HEK293 (cell line): ENCODE measurements around the gene TEDC2.

Experiments
- CTCF ChIA-PET: fragments of 350-600 bp; formaldehyde crosslinking; extraction: SDS; loops from one replicate; lab custom pipeline; 2021; ENCODE audit warnings: antibody characterized with exemption; lab: Yijun Ruan, JAX
- POLR2A ChIA-PET: fragments of 300-600 bp; formaldehyde crosslinking; extraction: SDS; loops from one replicate; lab custom pipeline; 2020; ENCODE audit warnings: antibody characterized with exemption, inconsistent platforms; lab: Yijun Ruan, JAX
- H3K27ac ChIP-seq: fragments of 200-500 bp; sonication (Bioruptor generic); 2 replicates; pipeline ENCODE4 v1.5.1; 2014; ENCODE audit warnings: low read depth, low read length, control low read depth, inconsistent platforms; ENCODE audit errors: extremely low read depth
- H3K36me3 ChIP-seq, 2 experiments: fragments of 200-500 bp in 1 of 2; sonication (Bioruptor generic) in 1 of 2; 1 replicate in 1 of 2; 2 replicates in 1 of 2; pipeline ENCODE4 v1.5.1; 2014 to 2017; ENCODE audit warnings: inconsistent platforms in 2 of 2, low read length in 2 of 2; ENCODE audit not compliant: control insufficient read depth in 2 of 2, insufficient read depth in 1 of 2
- H3K4me1 ChIP-seq: fragments of 200-500 bp; sonication (Bioruptor generic); 2 replicates; pipeline ENCODE4 v1.5.1; 2014; ENCODE audit warnings: mild to moderate bottlenecking, low read length, inconsistent platforms; ENCODE audit not compliant: control insufficient read depth, insufficient read depth
- H3K4me3 ChIP-seq: 2 replicates; pipeline ENCODE4 v1.5.1; 2011; ENCODE audit warnings: low read depth, mild to moderate bottlenecking, control low read depth, low read length, moderate library complexity
- H3K9me3 ChIP-seq: fragments of 200-500 bp; sonication (Bioruptor generic); 2 replicates; pipeline ENCODE4 v1.5.1; 2014; ENCODE audit warnings: low read depth, low read length, inconsistent platforms; ENCODE audit not compliant: control insufficient read depth, insufficient read depth
- GLIS2 ChIP-seq: fragments of 450-650 bp; formaldehyde crosslinking; IDR thresholded peaks from 2 replicates; pipeline ENCODE4 v1.5.1; 2016; ENCODE audit warnings: missing biosample characterization, missing genetic modification characterization
- IKZF3 ChIP-seq: fragments of 450-650 bp; IDR thresholded peaks from 2 replicates; pipeline ENCODE4 v1.5.0; 2018; ENCODE audit warnings: missing biosample characterization, mild to moderate bottlenecking, missing genetic modification characterization, moderate library complexity
- KLF1 ChIP-seq: fragments of 450-650 bp; formaldehyde crosslinking; IDR thresholded peaks from 2 replicates; pipeline ENCODE4 v1.5.1; 2016; ENCODE audit warnings: missing biosample characterization, missing genetic modification characterization
- REPIN1 ChIP-seq: fragments of 450-650 bp; formaldehyde crosslinking; IDR thresholded peaks from 2 replicates; pipeline ENCODE4 v1.5.1; 2017; ENCODE audit warnings: missing biosample characterization, missing genetic modification characterization, low read depth
- SETDB1 ChIP-seq: IDR thresholded peaks from one replicate; pipeline ENCODE4 v1.6.1; 2017; ENCODE audit warnings: mild to moderate bottlenecking, low read length, moderate library complexity, mixed read lengths; ENCODE audit not compliant: insufficient read length
- SP7 ChIP-seq: fragments of 450-650 bp; formaldehyde crosslinking; IDR thresholded peaks from 2 replicates; pipeline ENCODE4 v1.5.1; 2016; ENCODE audit warnings: missing biosample characterization, missing genetic modification characterization
- WT1 ChIP-seq: fragments of 450-650 bp; formaldehyde crosslinking; IDR thresholded peaks from 2 replicates; pipeline ENCODE4 v1.5.1; 2016; ENCODE audit warnings: missing biosample characterization, missing genetic modification characterization
- ZBTB17 ChIP-seq: fragments of 450-650 bp; formaldehyde crosslinking; IDR thresholded peaks from 2 replicates; pipeline ENCODE4 v1.5.1; 2016; ENCODE audit warnings: missing biosample characterization, missing genetic modification characterization
- ZBTB8A ChIP-seq: fragments of 450-650 bp; formaldehyde crosslinking; IDR thresholded peaks from 2 replicates; pipeline ENCODE4 v1.5.1; 2016; ENCODE audit warnings: missing biosample characterization, missing genetic modification characterization
- ZFP69B ChIP-seq: fragments of 450-650 bp; formaldehyde crosslinking; IDR thresholded peaks from 2 replicates; pipeline ENCODE4 v1.5.1; 2016; ENCODE audit warnings: missing biosample characterization, missing genetic modification characterization
- ZIC2 ChIP-seq: fragments of 450-650 bp; formaldehyde crosslinking; IDR thresholded peaks from 2 replicates; pipeline ENCODE4 v1.5.1; 2016; ENCODE audit warnings: missing biosample characterization, missing genetic modification characterization
- ZNF114 ChIP-seq: fragments of 450-650 bp; formaldehyde crosslinking; IDR thresholded peaks from 2 replicates; pipeline ENCODE4 v1.5.0; 2017; ENCODE audit warnings: missing biosample characterization, missing genetic modification characterization
- ZNF121 ChIP-seq: fragments of 450-650 bp; formaldehyde crosslinking; IDR thresholded peaks from 2 replicates; pipeline ENCODE4 v1.5.1; 2016; ENCODE audit warnings: missing biosample characterization, missing genetic modification characterization
- ZNF391 ChIP-seq: fragments of 450-650 bp; formaldehyde crosslinking; IDR thresholded peaks from 2 replicates; pipeline ENCODE4 v1.5.1; 2016; ENCODE audit warnings: low read depth, missing biosample characterization, missing genetic modification characterization, borderline replicate concordance
- ZNF404 ChIP-seq: fragments of 450-650 bp; formaldehyde crosslinking; IDR thresholded peaks from 2 replicates; pipeline ENCODE4 v1.5.1; 2017; ENCODE audit warnings: missing biosample characterization, missing genetic modification characterization
- ZNF555 ChIP-seq: fragments of 450-650 bp; formaldehyde crosslinking; conservative IDR thresholded peaks from 2 replicates; pipeline ENCODE4 v1.5.1; 2017; ENCODE audit warnings: missing biosample characterization, mild to moderate bottlenecking, missing genetic modification characterization, inconsistent platforms
- ZNF600 ChIP-seq: fragments of 450-650 bp; formaldehyde crosslinking; IDR thresholded peaks from 2 replicates; pipeline ENCODE4 v1.5.1; 2016; ENCODE audit warnings: missing biosample characterization, missing genetic modification characterization
- ZNF629 ChIP-seq: fragments of 450-650 bp; formaldehyde crosslinking; IDR thresholded peaks from 2 replicates; pipeline ENCODE4 v1.5.1; 2017; ENCODE audit warnings: missing biosample characterization, missing genetic modification characterization
- ZNF76 ChIP-seq: fragments of 450-650 bp; formaldehyde crosslinking; IDR thresholded peaks from 2 replicates; pipeline ENCODE4; 2016; ENCODE audit warnings: low read depth, missing biosample characterization, missing genetic modification characterization, borderline replicate concordance
- TF ChIP-seq, protein P1 (sequence below): fragments of 450-650 bp; formaldehyde crosslinking; IDR thresholded peaks from 2 replicates; pipeline ENCODE4 v1.5.1; 2016; ENCODE audit warnings: missing biosample characterization, missing genetic modification characterization
- TF ChIP-seq, protein P2 (sequence below): fragments of 450-650 bp; formaldehyde crosslinking; IDR thresholded peaks from 2 replicates; pipeline ENCODE4 v1.5.1; 2016; ENCODE audit warnings: missing biosample characterization, missing genetic modification characterization
- TF ChIP-seq, protein P3 (sequence below): fragments of 450-650 bp; formaldehyde crosslinking; optimal IDR thresholded peaks from 2 replicates; pipeline ENCODE3; 2016; ENCODE audit warnings: missing biosample characterization, mild to moderate bottlenecking, missing genetic modification characterization
- TF ChIP-seq, protein P4 (sequence below): fragments of 450-650 bp; formaldehyde crosslinking; IDR thresholded peaks from 2 replicates; pipeline ENCODE4 v1.5.1; 2017; ENCODE audit warnings: missing biosample characterization, missing genetic modification characterization

TEDC2 gene

DNA sequence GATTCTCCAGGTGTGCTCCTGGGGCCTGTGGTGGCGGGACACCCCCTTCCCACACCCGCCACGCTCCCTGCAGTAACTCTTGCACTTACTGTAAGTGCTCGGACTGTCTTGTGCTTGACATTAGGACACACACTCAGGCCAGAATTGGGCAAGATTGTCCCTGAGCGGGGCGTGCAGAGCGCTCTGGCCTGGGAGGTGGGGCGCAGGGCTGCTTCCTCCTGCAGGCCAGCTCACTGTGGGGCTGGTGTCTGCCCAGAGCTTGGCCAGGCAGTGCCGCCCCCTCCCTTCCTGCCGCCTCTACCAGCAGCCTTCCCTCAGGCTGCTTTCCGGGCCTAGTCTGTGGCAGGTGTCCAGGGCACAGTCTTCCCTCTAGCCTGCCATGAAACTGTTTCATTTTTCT lies 47.8 kb downstream of the TEDC2 start:
- CTCF ChIA-PET = no interaction called here
- POLR2A ChIA-PET = interaction anchor here (0.6 kb wide), 1 partner anchor 496 kb away, joined by 6 read pairs; no protein-coding TSS in a partner anchor
- TF ChIP-seq ZNF391 (no peak), ZNF76 (tag by site-specific recombination) (no peak), ZBTB17 (no peak), WT1 (tag by site-specific recombination) (no peak), ZNF121 (tag by site-specific recombination) (no peak), SETDB1 (no peak)
- H3K4me1 ChIP-seq = peaks cover 2% of the 10 kb centered on the region; the same call in 1 of the 2 replicates
- no peak overlapping the region for H3K27ac ChIP-seq
- H3K9me3 ChIP-seq = no peaks in the 10 kb centered on the region
- no peak overlapping the region for H3K4me3 ChIP-seq
- H3K36me3 ChIP-seq = no peaks in the 10 kb centered on the region; a peak in 1 of 3 replicates

DNA sequence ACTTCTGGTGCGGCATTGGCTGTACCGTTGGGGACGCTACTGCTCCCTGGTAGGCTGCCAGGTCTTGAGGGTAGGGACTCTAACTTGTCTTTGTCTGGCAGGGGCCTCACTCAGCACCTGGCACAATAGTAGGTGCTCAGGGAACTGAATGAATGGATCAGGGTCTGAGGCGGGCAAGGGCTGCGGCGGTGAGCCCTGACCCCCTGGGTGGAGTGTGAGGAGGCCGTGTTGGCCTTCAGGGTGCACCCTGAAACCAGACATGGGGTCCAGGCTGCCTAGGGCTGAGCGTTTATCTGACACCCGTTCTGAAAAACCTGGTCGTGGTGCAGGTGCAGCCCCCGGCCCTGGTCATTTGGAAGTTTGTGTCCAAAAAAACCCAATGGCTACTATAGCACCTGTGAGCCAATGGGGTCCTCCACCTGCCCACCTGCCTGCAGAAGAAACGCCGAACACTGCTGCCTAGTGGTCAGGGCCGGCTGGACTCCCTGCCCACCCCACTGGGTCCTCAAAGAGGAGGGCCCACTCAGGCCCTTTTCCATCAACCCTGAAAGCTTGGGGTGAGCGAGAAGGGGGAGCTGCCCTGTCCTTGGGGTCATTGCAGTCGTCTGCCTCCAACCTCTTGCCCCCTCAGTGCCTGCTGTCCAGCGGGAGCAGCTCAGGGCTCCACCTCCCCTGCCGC lies 49.0 kb downstream of the TEDC2 start:
- Histone ChIP-seq H3K4me3 (no peak overlapping the region), H3K36me3 (no peaks in the 10 kb centered on the region; a peak in 1 of 3 replicates), H3K27ac (no peak overlapping the region), H3K9me3 (no peaks in the 10 kb centered on the region), H3K4me1 (no peaks in the 10 kb centered on the region)
- ChIA-PET POLR2A (no interaction called here), CTCF (no interaction called here)
- TF ChIP-seq ZFP69B (no peak), ZIC2 (no peak), IKZF3 (no peak)

DNA sequence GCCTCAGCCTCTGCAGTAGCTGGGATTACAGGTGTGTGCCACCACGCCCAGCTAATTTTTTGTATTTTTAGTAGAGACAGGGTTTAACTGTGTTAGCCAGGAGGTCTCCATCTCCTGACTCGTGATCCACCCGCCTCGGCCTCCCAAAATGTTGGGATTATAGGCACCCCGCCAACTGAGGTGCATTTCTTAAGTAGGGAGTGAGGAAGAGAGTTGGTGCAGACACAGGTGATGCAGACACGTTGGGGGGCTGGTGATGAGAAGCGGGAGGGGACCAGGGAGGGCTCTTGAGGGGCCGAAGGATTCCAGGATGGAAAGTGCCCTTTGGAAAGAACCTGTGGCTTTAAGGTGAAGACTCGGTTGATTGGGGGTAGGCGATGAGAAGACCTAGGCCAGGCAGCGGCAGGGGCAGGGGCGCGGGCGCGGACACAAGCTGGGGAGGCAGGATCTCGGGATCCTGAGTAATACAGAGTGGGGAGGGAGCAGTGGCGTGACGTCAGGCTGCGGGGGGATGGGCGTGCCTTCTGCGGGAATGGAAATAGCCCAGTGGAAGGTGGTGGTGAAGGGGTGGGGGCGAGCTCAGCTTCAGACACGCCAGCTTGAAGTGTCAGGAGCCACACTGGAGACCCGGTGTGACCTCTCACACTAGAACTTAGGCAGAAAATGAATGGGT lies 51.4 kb downstream of the TEDC2 start:
- CTCF ChIA-PET = interaction anchor here (5.6 kb wide), 1 partner anchor 10 kb away, joined by 27 read pairs; no protein-coding TSS in a partner anchor
- Histone ChIP-seq H3K4me3 (no peak overlapping the region), H3K4me1 (no peaks in the 10 kb centered on the region; the same call in 1 of the 2 replicates), H3K9me3 (no peaks in the 10 kb centered on the region), H3K27ac (no peak overlapping the region), H3K36me3 (peaks cover 0 to 2% of the 10 kb centered on the region in 2 experiments; a peak in 2 of 3 replicates)
- POLR2A ChIA-PET = interaction anchor here (0.8 kb wide), 1 partner anchor 356 kb away, joined by 5 read pairs; the partner anchor contains the start of gene TRAF7
- TF ChIP-seq SP7 (tag by site-specific recombination) (peak; percentile 61), REPIN1 (no peak), GLIS2 (peak; percentile 40; the same call in 1 of the 2 replicates), ZBTB8A (tag by site-specific recombination) (0 out of 2 replicates have a peak, but pooled peaks have one; percentile 34), ZNF629 (tag by site-specific recombination) (peak; percentile 93), ZNF404 (tag by site-specific recombination) (no peak), ZNF114 (tag by site-specific recombination) (no peak), ZNF600 (tag by site-specific recombination) (0 out of 2 replicates have a peak, but pooled peaks have one; percentile 13), ZNF555 (tag by site-specific recombination) (no peak), KLF1 (peak; percentile 44; the same call in 1 of the 2 replicates)
- TF ChIP-seq, protein P1, sequence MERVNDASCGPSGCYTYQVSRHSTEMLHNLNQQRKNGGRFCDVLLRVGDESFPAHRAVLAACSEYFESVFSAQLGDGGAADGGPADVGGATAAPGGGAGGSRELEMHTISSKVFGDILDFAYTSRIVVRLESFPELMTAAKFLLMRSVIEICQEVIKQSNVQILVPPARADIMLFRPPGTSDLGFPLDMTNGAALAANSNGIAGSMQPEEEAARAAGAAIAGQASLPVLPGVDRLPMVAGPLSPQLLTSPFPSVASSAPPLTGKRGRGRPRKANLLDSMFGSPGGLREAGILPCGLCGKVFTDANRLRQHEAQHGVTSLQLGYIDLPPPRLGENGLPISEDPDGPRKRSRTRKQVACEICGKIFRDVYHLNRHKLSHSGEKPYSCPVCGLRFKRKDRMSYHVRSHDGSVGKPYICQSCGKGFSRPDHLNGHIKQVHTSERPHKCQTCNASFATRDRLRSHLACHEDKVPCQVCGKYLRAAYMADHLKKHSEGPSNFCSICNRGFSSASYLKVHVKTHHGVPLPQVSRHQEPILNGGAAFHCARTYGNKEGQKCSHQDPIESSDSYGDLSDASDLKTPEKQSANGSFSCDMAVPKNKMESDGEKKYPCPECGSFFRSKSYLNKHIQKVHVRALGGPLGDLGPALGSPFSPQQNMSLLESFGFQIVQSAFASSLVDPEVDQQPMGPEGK = peak; percentile 41
- TF ChIP-seq, protein P2, sequence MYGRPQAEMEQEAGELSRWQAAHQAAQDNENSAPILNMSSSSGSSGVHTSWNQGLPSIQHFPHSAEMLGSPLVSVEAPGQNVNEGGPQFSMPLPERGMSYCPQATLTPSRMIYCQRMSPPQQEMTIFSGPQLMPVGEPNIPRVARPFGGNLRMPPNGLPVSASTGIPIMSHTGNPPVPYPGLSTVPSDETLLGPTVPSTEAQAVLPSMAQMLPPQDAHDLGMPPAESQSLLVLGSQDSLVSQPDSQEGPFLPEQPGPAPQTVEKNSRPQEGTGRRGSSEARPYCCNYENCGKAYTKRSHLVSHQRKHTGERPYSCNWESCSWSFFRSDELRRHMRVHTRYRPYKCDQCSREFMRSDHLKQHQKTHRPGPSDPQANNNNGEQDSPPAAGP (tag by site-specific recombination) = peak; percentile 49; the same call in 1 of the 2 replicates
- TF ChIP-seq, protein P3, sequence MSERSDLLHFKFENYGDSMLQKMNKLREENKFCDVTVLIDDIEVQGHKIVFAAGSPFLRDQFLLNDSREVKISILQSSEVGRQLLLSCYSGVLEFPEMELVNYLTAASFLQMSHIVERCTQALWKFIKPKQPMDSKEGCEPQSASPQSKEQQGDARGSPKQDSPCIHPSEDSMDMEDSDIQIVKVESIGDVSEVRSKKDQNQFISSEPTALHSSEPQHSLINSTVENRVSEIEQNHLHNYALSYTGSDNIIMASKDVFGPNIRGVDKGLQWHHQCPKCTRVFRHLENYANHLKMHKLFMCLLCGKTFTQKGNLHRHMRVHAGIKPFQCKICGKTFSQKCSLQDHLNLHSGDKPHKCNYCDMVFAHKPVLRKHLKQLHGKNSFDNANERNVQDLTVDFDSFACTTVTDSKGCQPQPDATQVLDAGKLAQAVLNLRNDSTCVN = peak; percentile 25
- TF ChIP-seq, protein P4, sequence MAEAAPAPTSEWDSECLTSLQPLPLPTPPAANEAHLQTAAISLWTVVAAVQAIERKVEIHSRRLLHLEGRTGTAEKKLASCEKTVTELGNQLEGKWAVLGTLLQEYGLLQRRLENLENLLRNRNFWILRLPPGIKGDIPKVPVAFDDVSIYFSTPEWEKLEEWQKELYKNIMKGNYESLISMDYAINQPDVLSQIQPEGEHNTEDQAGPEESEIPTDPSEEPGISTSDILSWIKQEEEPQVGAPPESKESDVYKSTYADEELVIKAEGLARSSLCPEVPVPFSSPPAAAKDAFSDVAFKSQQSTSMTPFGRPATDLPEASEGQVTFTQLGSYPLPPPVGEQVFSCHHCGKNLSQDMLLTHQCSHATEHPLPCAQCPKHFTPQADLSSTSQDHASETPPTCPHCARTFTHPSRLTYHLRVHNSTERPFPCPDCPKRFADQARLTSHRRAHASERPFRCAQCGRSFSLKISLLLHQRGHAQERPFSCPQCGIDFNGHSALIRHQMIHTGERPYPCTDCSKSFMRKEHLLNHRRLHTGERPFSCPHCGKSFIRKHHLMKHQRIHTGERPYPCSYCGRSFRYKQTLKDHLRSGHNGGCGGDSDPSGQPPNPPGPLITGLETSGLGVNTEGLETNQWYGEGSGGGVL = peak; percentile 49; the same call in 1 of the 2 replicates
